HG03066 (cell line): ENCODE measurements around the gene MAP3K20.
A peak's percentile ranks its signal among the peaks of the same experiment; 100 is the strongest.

Source experiments
- ATAC-seq: cut with Tn5 transposase; IDR thresholded peaks from one replicate; pipeline ENCODE4 v1.9.1; 2021; ENCODE audit warnings: low read depth; ENCODE audit not compliant: unreplicated experiment

The MAP3K20 gene

GRCh38 chr2:173049831-173050230, 25.8 kb upstream of the MAP3K20 start:
- no peak for ATAC-seq

- no peak for ATAC-seq
These were observed 25.0 kb upstream of the MAP3K20 start for GRCh38 chr2:173050684-173051083.

GRCh38 chr2:173051463-173052215, 24.0 kb upstream of the MAP3K20 start:
- ATAC-seq: no peak

- ATAC-seq: no peak
These were observed 22.5 kb upstream of the MAP3K20 start for GRCh38 chr2:173053043-173053699.

DNA sequence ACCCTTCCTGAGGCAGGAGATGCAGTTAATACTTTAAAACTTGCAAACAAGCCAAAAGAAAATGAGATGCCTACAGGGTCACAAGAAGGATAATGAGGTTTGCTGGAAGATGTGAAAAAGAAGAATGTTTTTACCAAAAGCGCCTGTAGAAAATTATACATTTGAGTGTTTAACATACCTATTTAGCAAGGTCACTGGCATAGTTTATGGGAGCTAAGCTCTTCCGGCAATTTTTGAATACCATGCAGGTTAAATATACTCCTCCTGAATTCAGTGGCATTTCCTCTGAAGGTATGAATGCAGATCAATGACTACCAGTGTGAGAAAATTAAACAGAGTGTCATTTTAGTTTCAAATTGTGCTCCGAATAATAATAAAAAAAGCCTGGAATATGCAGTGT, 21.2 kb upstream of the MAP3K20 start:
- no peak for ATAC-seq

- ATAC-seq: no peak
These were observed 18.8 kb upstream of the MAP3K20 start for GRCh38 chr2:173056705-173057364.

DNA sequence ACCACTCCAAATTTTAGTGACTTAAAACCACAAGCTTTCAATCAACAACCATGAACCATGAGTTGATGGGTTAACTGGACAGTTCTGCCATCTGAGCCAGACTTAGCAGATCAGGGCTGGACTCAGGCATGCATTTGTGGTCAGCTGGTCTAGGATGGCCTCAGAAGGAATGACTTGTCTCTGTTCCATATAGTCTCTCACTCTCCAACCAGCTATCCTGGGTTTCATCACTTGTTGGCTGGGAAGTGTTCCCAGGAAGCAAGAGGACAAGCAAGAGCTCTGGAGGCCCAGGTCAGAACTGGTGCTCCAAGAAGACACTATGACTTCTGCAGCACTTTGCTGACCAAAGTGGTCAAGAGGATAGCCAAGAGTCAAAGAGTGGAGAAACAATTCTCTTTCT, 17.5 kb upstream of the MAP3K20 start:
- ATAC-seq: no peak

DNA sequence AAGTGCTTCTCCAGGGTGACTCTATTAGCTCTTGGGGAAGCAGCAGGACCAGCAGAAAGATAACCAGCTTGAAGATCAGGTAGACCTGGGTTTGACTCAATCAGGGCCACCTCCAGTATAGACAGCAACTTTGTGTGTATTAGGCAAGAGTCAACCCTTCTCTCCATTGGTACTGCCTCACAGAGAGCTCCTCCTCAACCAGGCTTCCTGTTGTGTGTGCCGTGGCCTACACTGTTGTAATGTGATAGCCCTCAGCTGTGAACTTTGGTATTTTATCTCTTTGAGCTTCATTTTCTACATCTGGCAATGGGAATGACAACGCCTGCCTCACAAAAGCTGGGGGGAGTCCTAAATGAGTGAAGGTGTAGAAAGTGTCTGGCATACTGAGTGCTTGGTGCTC, 17.0 kb upstream of the MAP3K20 start:
- no peak for ATAC-seq

DNA sequence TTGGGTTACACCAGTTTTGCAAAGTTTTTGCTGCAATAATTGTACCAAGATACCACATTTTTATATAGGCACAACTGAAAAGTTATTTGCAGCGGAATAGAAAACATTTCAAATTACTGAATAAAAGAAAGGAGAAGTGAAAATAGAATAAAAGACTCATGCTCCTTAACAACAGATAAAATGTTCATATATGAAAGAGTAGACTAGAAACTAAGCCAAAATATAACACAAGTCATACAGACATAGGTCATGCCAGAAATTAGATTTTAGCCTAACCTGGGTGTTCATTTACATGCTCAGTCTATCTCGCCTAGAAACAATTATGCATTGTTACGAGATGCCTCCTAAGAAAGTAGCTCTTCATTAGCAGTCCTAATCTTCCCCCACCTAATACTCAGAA, 16.4 kb upstream of the MAP3K20 start:
- ATAC-seq: no peak

- no peak for ATAC-seq
These were observed 15.6 kb upstream of the MAP3K20 start for GRCh38 chr2:173059971-173060461.

DNA sequence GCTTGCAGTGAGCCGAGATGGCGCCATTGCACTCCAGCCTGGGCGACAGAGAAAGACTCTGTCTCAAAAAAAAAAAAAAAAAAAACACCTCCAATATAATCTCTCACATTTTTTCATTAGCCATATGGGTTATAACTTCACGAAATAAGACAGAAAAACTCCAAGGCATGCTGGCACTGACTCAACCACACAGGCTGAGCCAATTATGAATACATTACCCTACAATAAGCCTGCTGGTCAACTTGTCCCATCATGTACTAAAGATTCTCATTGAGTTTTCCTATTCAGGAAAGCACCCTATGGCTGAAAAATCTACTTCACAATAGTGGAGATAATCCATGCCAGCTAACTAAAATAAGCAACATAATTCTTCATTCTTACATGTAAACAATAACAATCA, 12.8 kb upstream of the MAP3K20 start:
- no peak for ATAC-seq

GRCh38 chr2:173064151-173064805, 11.4 kb upstream of the MAP3K20 start:
- ATAC-seq: no peak

DNA sequence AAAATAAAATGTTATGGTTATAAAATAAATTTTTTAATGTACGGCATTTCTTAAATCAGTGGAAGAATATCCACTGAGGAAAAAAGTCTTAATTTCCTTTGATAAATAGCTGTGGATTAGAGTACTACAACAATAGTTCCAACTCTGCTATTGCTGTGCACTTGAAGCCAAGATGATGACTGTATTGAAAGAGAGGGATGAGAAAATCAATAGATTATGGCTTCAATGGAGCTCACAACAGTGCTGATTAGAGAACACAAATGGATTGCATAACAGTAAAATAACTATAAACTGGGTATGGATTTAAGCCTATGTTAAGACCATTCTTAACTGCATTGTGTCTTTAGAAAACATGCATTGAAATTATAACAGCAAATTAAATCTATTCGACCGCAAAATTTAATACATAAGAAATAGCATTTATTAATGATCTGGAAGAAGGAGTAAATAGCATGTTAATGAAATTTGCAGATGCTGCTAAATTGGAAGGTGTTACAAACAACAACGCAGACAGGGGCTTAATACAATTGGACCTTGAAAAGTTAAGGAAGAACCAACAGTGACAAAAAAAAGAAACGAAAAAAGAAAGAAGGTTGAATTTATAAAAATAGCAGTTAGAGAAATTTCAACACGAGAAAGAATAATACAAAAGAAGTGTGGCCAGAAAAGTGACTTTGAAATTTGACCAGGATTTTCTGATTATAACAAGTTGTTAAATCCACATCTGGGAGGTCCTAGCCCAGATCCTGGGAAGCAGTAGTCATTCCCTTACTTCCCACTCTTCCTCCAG, 8.6 kb upstream of the MAP3K20 start:
- no peak for ATAC-seq

DNA sequence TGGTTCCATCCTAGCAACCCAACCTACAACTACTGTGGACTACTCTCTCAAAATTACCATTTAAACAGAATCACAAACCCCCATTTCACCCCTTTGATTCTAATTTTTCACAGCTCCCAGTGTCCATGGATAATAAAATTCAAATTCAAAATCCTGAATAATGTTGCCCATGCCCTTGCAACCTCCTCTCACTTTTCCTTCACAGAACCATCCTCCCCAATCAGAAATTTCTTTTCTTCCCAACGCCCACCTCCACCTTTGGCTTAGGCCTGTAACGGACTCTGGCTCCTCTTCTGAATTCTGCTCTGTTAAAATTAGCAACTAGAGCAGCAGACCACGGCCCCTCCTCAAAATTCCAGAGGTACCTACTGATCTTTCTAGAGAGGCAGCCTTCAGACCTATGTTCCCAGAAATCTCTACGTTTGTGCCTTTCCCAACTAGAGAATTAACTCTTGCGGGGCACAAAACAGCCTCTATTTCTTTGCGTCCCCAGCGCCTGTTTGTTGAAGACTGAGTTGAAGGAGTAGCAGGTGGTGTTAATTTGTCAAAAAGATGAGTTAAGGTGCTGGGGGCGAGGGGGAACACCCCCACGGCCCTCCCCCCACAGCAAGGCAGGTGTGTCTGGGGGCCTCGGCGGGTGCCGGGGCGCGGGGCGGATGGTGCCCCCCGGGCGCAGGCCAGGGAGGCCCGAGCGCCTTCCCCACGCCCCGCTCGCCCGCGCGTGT, 428 bp upstream of the MAP3K20 start:
- ATAC-seq: no peak

DNA sequence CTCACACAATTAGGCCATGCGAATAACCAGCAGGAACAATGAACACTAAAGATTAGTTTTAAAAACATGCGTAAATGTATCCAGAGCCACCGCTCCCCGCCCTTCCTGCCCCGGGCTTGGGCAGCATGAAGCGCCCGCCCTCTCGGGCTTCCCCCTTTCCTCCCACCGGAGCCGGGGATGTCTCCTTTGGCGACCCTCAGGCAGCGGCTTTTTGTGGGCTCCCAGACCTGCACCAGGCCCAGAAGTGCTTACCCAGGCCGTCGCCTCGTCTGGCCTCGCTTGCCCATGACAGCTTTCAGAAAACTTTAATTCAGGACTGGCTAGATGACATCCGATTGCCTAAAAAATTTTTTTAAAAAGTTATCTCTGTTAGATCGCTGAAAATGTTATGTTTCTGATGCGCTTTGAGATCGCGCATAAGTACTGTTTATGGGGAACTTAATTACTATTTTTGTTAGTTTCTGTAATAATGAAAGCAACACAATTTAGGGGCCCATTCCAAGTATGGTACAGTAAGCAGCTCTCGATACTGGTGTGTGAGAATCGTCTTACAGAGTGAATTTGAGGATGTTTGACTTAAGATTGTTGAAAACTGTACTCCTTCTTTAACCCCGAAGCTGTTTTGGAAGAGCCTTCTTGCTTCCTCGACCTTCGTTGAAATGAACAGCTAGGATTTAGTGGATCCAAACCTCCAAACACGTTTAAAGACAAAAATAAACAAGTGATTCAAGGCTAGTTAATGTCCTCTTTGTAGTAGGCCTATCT, 1.1 kb downstream of the MAP3K20 start:
- ATAC-seq: peak; percentile 36

GRCh38 chr2:173077506-173078177, 2.0 kb downstream of the MAP3K20 start:
- no peak for ATAC-seq

GRCh38 chr2:173079141-173079540, 3.5 kb downstream of the MAP3K20 start:
- no peak for ATAC-seq
